Measurements from ENCODE around the gene RFNG. TPM values are rescaled to one million over a fixed set of nuclear protein-coding genes. Genes with fewer than 3 reads are reported as not detected.

Gene RFNG
- total and polyA plus RNA-seq, 7 donors: 27.1 to 40.7 (median 31.2) TPM

- Histone ChIP-seq H3K36me3 (ENCODE audit: insufficient read depth in 1 of 2, low read depth in 1 of 2) (peaks cover 0 to 3% of the 10 kb centered on the region in 2 donors), H3K27ac (no peak overlapping the region), H3K4me1 (peaks cover 48% of the 10 kb centered on the region), H3K4me3 (peak overlapping the region; percentile 91), H3K9me3 (no peaks in the 10 kb centered on the region), H3K27me3 (ENCODE audit: insufficient read depth in 3 of 3, low read length in 2 of 3) (no peaks in the 10 kb centered on the region)
- intact Hi-C loops (cut with DNase I): loop anchor here (1.0 to 2.0 kb wide), 3 partner anchors 62 to 153 kb away; no protein-coding TSS in a partner anchor
- peak; percentile 23 to 55 (median 38) for ATAC-seq
- 29 to 48% (median 32%) methylated on average over 25 of the region's 25 CpGs for WGBS, 3 donors
- peak; percentile 74 to 90 for DNase-seq
- peak; percentile 77 for TF ChIP-seq CTCF (IDR thresholded peaks at IDR 0.05)
Measured at GRCh38 chr17:82021107-82021899, 30.3 kb downstream of the RFNG start.

GRCh38 chr17:82020572-82021106 is 31.0 kb downstream of the RFNG start:
- Histone ChIP-seq H3K27me3 (ENCODE audit: insufficient read depth in 3 of 3, low read length in 2 of 3) (no peaks in the 10 kb centered on the region), H3K36me3 (ENCODE audit: insufficient read depth in 1 of 2, low read depth in 1 of 2) (peaks cover 0 to 3% of the 10 kb centered on the region in 2 donors), H3K9me3 (no peaks in the 10 kb centered on the region), H3K4me1 (peaks cover 48% of the 10 kb centered on the region), H3K27ac (no peak overlapping the region), H3K4me3 (no peak overlapping the region)
- intact Hi-C loops (cut with DNase I): loop anchor here (1.0 to 2.0 kb wide), 3 partner anchors 61 to 152 kb away; no protein-coding TSS in a partner anchor
- WGBS, 3 donors: 63 to 84% (median 67%) methylated on average over 14 of the region's 14 CpGs
- TF ChIP-seq CTCF (IDR thresholded peaks at IDR 0.05): no peak
- no peak for DNase-seq
- ATAC-seq: no peak

GRCh38 chr17:82019690-82020571 is 31.7 kb downstream of the RFNG start:
- Histone ChIP-seq H3K27ac (no peak overlapping the region), H3K27me3 (ENCODE audit: insufficient read depth in 3 of 3, low read length in 2 of 3) (no peaks in the 10 kb centered on the region), H3K9me3 (no peaks in the 10 kb centered on the region), H3K4me1 (peaks cover 48% of the 10 kb centered on the region), H3K36me3 (ENCODE audit: insufficient read depth in 1 of 2, low read depth in 1 of 2) (peaks cover 0 to 3% of the 10 kb centered on the region in 2 donors), H3K4me3 (no peak overlapping the region)
- 62 to 75% (median 63%) methylated on average over 32 to 34 of the region's 34 CpGs for WGBS, 3 donors
- DNase-seq (peak; percentile 68 to 82), ATAC-seq (peak in 2 of 4 donors; percentile 17 to 27)
- intact Hi-C loops (cut with DNase I): loop anchor here (2.0 to 5.0 kb wide), 3 partner anchors 43 to 151 kb away; partner anchors contain the start of gene ASPSCR1 (in 1 of the 2)
- peak; percentile 61 for TF ChIP-seq CTCF (IDR thresholded peaks at IDR 0.05)

- H3K27me3 ChIP-seq (ENCODE audit: insufficient read depth in 3 of 3, low read length in 2 of 3): no peaks in the 10 kb centered on the region
- H3K4me3 ChIP-seq: no peak overlapping the region
- intact Hi-C loops (cut with DNase I): loop anchor here in 1 of 2 donors (5.0 kb wide), 1 partner anchor 42 kb away; the partner anchor contains the start of gene ASPSCR1
- DNase-seq: no peak
- TF ChIP-seq CTCF (IDR thresholded peaks at IDR 0.05): no peak
- peaks cover 44% of the 10 kb centered on the region for H3K4me1 ChIP-seq
- no peak for ATAC-seq
- WGBS, 3 donors: 75 to 85% (median 79%) methylated on average over 31 to 33 of the region's 33 CpGs
- H3K36me3 ChIP-seq (ENCODE audit: insufficient read depth in 1 of 2, low read depth in 1 of 2): peaks cover 0 to 3% of the 10 kb centered on the region in 2 donors
- peak overlapping the region; percentile 65 for H3K27ac ChIP-seq
- no peaks in the 10 kb centered on the region for H3K9me3 ChIP-seq
Measured at GRCh38 chr17:82018989-82019689, 32.5 kb downstream of the RFNG start.
